A673 (cell line): ENCODE data around the gene M6PR.

Experiments
- CTCF ChIP-seq: fragments of 300-800, 200-600 bp; sonication (generic); conservative IDR thresholded peaks from 2 replicates; pipeline ENCODE4 v1.5.1; 2017; ENCODE audit warnings: low read depth, mild to moderate bottlenecking, antibody characterized with exemption, low read length, moderate library complexity, mixed read lengths
- EZH2 ChIP-seq: fragments of 200-600 bp; sonication (generic); IDR thresholded peaks from 2 replicates; pipeline ENCODE4 v1.6.1; 2017; ENCODE audit warnings: borderline replicate concordance, low read depth, mild to moderate bottlenecking, mixed read lengths, antibody characterized with exemption, low read length; ENCODE audit not compliant: poor library complexity, severe bottlenecking

DNA sequence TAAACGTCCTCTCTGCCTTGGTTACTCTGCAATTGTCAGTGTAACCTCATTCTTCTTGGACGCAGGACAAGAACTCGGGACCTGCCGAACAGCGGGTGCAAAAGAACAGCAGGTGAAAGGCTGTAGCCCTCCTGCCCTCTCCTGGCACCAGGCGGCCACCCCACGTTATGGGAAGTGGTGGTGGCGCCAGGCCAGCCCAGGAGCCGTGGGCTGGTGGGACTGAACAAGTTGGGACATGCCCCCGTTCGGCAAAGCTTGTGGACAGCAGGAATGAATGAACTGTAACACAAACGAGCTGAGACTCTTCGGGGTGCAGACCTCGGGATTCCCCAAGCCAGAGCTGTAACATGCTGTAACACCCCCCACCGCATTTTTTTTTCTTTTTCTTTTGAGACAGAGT lies 6.6 kb upstream of the M6PR start:
- TF ChIP-seq CTCF: no peak
- no peak for TF ChIP-seq EZH2
